H1 (cell line): ENCODE data around the gene DBF4B. TPM values are rescaled to one million over a fixed set of nuclear protein-coding genes. Genes with fewer than 3 reads are reported as not detected.
A peak's percentile ranks its signal among the peaks of the same experiment; 100 is the strongest.

ENCODE experiments used
- CTCF ChIA-PET: fragments of 300-600 bp; sonication (Branson Sonifier 250); formaldehyde crosslinking; loops from one replicate; lab custom pipeline; 2021; ENCODE audit not compliant: partially characterized antibody; lab: Charles Lee
- POLR2A ChIA-PET: fragments of 300-600 bp; sonication (Branson Sonifier 250); formaldehyde crosslinking; loops from one replicate; lab custom pipeline; 2021; ENCODE audit warnings: inconsistent platforms; ENCODE audit not compliant: partially characterized antibody; lab: Charles Lee
- DNase-seq, 2 experiments: peaks; one replicate each; pipeline versions ENCODE4 v3.0.0 to v3.0.0-alpha.2; 2010 to 2022; ENCODE audit warnings: low spot score in 2 of 2, low read depth in 1 of 2, mixed read lengths in 1 of 2
- FAIRE-seq: peaks from 2 replicates; lab custom pipeline; 2011; peaks lifted over from hg19 to GRCh38; lab: Jason Lieb, UNC
- H2AFZ ChIP-seq: 2 replicates; pipeline ENCODE4 v1.8.1; 2012; ENCODE audit warnings: low read length, inconsistent platforms
- H2AK5ac ChIP-seq: 2 replicates; pipeline ENCODE4 v1.6.1; 2013; ENCODE audit warnings: low read depth, low read length
- H2BK120ac ChIP-seq: replicated peaks from 2 replicates; pipeline ENCODE3; 2013; ENCODE audit warnings: low read depth, low read length, inconsistent platforms
- H2BK12ac ChIP-seq: 2 replicates; pipeline ENCODE4 v1.6.1; 2013; ENCODE audit warnings: low read depth, low read length
- H2BK15ac ChIP-seq: 2 replicates; pipeline ENCODE4 v1.6.1; 2013; ENCODE audit warnings: low read length
- H2BK20ac ChIP-seq: 2 replicates; pipeline ENCODE4 v1.6.1; 2013; ENCODE audit warnings: low read length
- H2BK5ac ChIP-seq: 2 replicates; pipeline ENCODE4 v1.6.1; 2013; ENCODE audit warnings: low read depth, low read length
- H3K14ac ChIP-seq: 2 replicates; pipeline ENCODE4 v1.6.1; 2013; ENCODE audit warnings: inconsistent platforms; ENCODE audit not compliant: insufficient read length
- H3K18ac ChIP-seq: 2 replicates; pipeline ENCODE4 v1.6.1; 2013; ENCODE audit warnings: low read length; ENCODE audit errors: extremely low read depth
- H3K23ac ChIP-seq: 2 replicates; pipeline ENCODE4 v1.6.1; 2013; ENCODE audit warnings: inconsistent platforms; ENCODE audit not compliant: insufficient read length
- H3K23me2 ChIP-seq: 2 replicates; pipeline ENCODE4 v1.6.1; 2013; ENCODE audit warnings: low read depth, low read length
- H3K27ac ChIP-seq: 2 replicates; pipeline ENCODE4 v1.6.1; 2011; ENCODE audit warnings: low read depth, low read length, inconsistent platforms
- H3K27me3 ChIP-seq, 4 experiments: replicated peaks in 1 of 4; 1 replicate in 1 of 4; 2 replicates in 3 of 4; pipeline versions ENCODE4 v1.6.1 to v1.8.1; 2011 to 2013; ENCODE audit warnings: low read length in 3 of 4, mild to moderate bottlenecking in 3 of 4, inconsistent platforms in 2 of 4, mixed read lengths in 2 of 4, moderate library complexity in 1 of 4; ENCODE audit not compliant: control insufficient read depth in 3 of 4, insufficient read depth in 3 of 4; ENCODE audit errors: extremely low read depth in 1 of 4
- H3K36me3 ChIP-seq, 4 experiments: 2 replicates each; pipeline versions ENCODE4 v1.6.1 to v1.8.1; 2011 to 2013; ENCODE audit warnings: mild to moderate bottlenecking in 4 of 4, low read length in 3 of 4, moderate library complexity in 2 of 4, control low read depth in 1 of 4, inconsistent platforms in 1 of 4; ENCODE audit not compliant: insufficient read depth in 4 of 4, control insufficient read depth in 2 of 4
- H3K4ac ChIP-seq: replicated peaks from 2 replicates; pipeline ENCODE3; 2013; ENCODE audit warnings: low read length, low read depth, mixed read lengths, inconsistent platforms; ENCODE audit not compliant: insufficient read length
- H3K4me1 ChIP-seq, 4 experiments: replicated peaks in 1 of 4; 1 replicate in 1 of 4; 2 replicates in 3 of 4; pipeline versions ENCODE4 v1.6.1 to v1.8.1; 2011 to 2013; ENCODE audit warnings: low read length in 3 of 4, inconsistent platforms in 2 of 4, mixed read lengths in 1 of 4; ENCODE audit not compliant: insufficient read depth in 4 of 4, control insufficient read depth in 3 of 4
- H3K4me2 ChIP-seq, 2 experiments: 2 replicates each; pipeline versions ENCODE4 v1.6.1 to v1.8.1; 2011 to 2013; ENCODE audit warnings: low read depth in 2 of 2, low read length in 2 of 2, control low read depth in 1 of 2, inconsistent platforms in 1 of 2, mild to moderate bottlenecking in 1 of 2; ENCODE audit not compliant: insufficient read depth in 1 of 2
- H3K4me3 ChIP-seq, 4 experiments: fragments of 200-600, 300-600 bp in 1 of 4; sonication (generic), shearing (Covaris generic), sonication (Bioruptor Twin) in 1 of 4; 2 replicates each; pipeline versions ENCODE4 v1.5.1 to v1.8.1; 2011 to 2016; ENCODE audit warnings: low read length in 4 of 4, low read depth in 3 of 4, control low read depth in 2 of 4, inconsistent platforms in 2 of 4, mild to moderate bottlenecking in 2 of 4, mixed read lengths in 1 of 4, moderate library complexity in 1 of 4; ENCODE audit not compliant: insufficient read depth in 2 of 4; ENCODE audit errors: extremely low read depth in 1 of 4
- H3K56ac ChIP-seq: replicated peaks from 2 replicates; pipeline ENCODE3; 2013; ENCODE audit warnings: low read depth, mild to moderate bottlenecking, mixed read lengths, low read length, inconsistent platforms; ENCODE audit not compliant: insufficient read length
- H3K79me1 ChIP-seq: 2 replicates; pipeline ENCODE4 v1.6.1; 2013; ENCODE audit warnings: low read depth, low read length, control low read depth
- H3K79me2 ChIP-seq, 2 experiments: 2 replicates each; pipeline versions ENCODE4 v1.6.1 to v1.8.1; 2012 to 2013; ENCODE audit warnings: low read length in 2 of 2, mild to moderate bottlenecking in 2 of 2, inconsistent platforms in 1 of 2; ENCODE audit not compliant: insufficient read depth in 2 of 2, control insufficient read depth in 1 of 2
- H3K9ac ChIP-seq, 4 experiments: replicated peaks in 1 of 4; 1 replicate in 1 of 4; 2 replicates in 3 of 4; pipeline versions ENCODE4 v1.6.1 to v1.8.1; 2011 to 2013; ENCODE audit warnings: low read depth in 3 of 4, low read length in 3 of 4, control low read depth in 2 of 4, mild to moderate bottlenecking in 2 of 4, moderate library complexity in 2 of 4, inconsistent platforms in 1 of 4; ENCODE audit errors: extremely low read depth in 1 of 4
- H3K9me3 ChIP-seq, 2 experiments: 2 replicates each; pipeline versions ENCODE4 v1.6.1 to v1.8.1; 2012 to 2013; ENCODE audit warnings: mild to moderate bottlenecking in 2 of 2, moderate library complexity in 2 of 2, control low read depth in 1 of 2, inconsistent platforms in 1 of 2, low read depth in 1 of 2, low read length in 1 of 2, mixed read lengths in 1 of 2; ENCODE audit not compliant: insufficient read depth in 2 of 2
- H4K20me1 ChIP-seq, 2 experiments: replicated peaks in 1 of 2; 2 replicates each; pipeline versions ENCODE3 to v1.8.1; 2011 to 2013; ENCODE audit warnings: inconsistent platforms in 2 of 2, low read length in 2 of 2, mild to moderate bottlenecking in 1 of 2; ENCODE audit not compliant: insufficient read depth in 2 of 2, control insufficient read depth in 1 of 2
- H4K5ac ChIP-seq: 2 replicates; pipeline ENCODE4 v1.6.1; 2013; ENCODE audit warnings: low read length, low read depth, mixed read lengths, inconsistent platforms; ENCODE audit not compliant: insufficient read length
- H4K8ac ChIP-seq: 2 replicates; pipeline ENCODE4 v1.8.0; 2013; ENCODE audit warnings: mild to moderate bottlenecking, moderate library complexity, low read length, inconsistent platforms; ENCODE audit not compliant: insufficient read depth; ENCODE audit errors: extremely low read depth
- H4K91ac ChIP-seq: replicated peaks from 2 replicates; pipeline ENCODE3; 2013; ENCODE audit warnings: low read length, mixed read lengths, inconsistent platforms; ENCODE audit not compliant: insufficient read length
- POLR2AphosphoS5 ChIP-seq: IDR thresholded peaks from 2 replicates; pipeline ENCODE4 v1.6.1; 2011; ENCODE audit warnings: low read depth, low read length
- TBP ChIP-seq: IDR thresholded peaks from 2 replicates; pipeline ENCODE4 v1.6.1; 2011; ENCODE audit warnings: low read depth, low read length, improper control_type of control experiment
- WGBS, 2 experiments: shearing (Covaris generic) in 1 of 2; methylation state at CpG; one replicate each; pipeline versions ENCODE4 v1.1.6 to v1.1.7; 2013 to 2015; ENCODE audit warnings: low lambda C conversion rate in 2 of 2, mixed read lengths in 2 of 2, inconsistent platforms in 1 of 2, low coverage in 1 of 2, missing lambda C conversion rate in 1 of 2; ENCODE audit not compliant: insufficient replicate concordance in 2 of 2, insufficient coverage in 1 of 2, insufficient read length in 1 of 2; ENCODE audit errors: extremely low coverage in 1 of 2, missing lambda C conversion rate in 1 of 2; 5-methylcytosine and 5-hydroxymethylcytosine counted together
- polyA plus RNA-seq, 7 experiments: library from polyadenylated mRNA; depleted of rRNA in 3 of 7; stranded (reverse) in 5 of 7; unstranded in 2 of 7; fragments of >200 nt in 5 of 7; fragments of 200-250 nt in 2 of 7; gene quantifications; 1 replicate in 5 of 7; 2 replicates in 1 of 7; 4 replicates in 1 of 7; pipeline versions ENCODE4 v1.2.1 to v1.2.3, GENCODE V29; 2011 to 2013; ENCODE audit warnings: missing spikeins in 2 of 7, mixed read lengths in 2 of 7
- total RNA-seq: library from RNA; stranded (reverse); fragmentation: NEBNext Ultra II Directional; extraction: Animal tissue kit (Norgen Biotek cat#: 25700); gene quantifications from 2 replicates; pipeline ENCODE4 v1.2.1, GENCODE V29; 2021

DBF4B gene
- total and polyA plus RNA-seq, 2 of the 8 experiments (the other 6 are each of a cell fraction or from before 2014, with no cell fraction given) = 20.2 to 26.9 TPM

DNA sequence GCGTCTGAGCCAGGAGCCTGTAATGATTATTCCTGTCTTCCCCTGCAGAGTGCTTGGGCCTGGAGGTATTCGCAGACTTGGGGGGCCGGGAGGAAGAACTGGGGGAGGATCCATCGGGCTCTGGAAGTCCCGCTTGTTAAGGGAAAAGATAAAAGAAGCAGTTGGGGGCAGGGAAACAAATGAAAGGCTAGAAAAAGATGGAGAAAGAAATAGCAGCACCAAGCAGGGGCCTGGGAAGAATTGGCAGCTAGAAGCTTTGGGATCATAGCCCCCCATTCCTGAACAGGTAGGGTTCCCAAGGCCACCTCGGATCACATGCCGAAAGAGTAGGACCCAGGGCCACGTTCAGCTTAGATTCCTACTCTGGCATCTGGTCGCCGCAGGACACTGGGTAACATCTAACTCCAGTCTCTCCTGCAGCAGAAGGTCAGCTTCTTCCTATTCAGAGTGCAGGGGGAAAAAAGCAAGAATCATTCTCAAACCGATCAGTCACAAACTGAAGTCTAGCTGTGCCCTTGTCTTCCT, 73.9 kb downstream of the DBF4B start:
- H4K91ac ChIP-seq = peak overlapping the region; percentile 31
- H4K5ac ChIP-seq = no peak overlapping the region
- H3K4ac ChIP-seq = no peak overlapping the region
- POLR2A ChIA-PET = interaction anchor here (0.5 to 2.5 kb wide), 9 partner anchors 8 to 79 kb away, joined by 3 to 14 read pairs (median 3); partner anchors contain the start of genes GJC1 and HIGD1B
- 52% methylated on average over 11 of the region's 11 CpGs; no CpG with 5 or more reads in 1 of the 2 experiments for WGBS, 2 experiments
- H3K14ac ChIP-seq = no peak overlapping the region
- 0 out of 2 replicates have a peak overlapping the region, but pooled peaks have one; percentile 29 for H2BK12ac ChIP-seq
- peak overlapping the region; percentile 18 to 22; a peak in 2 of 4 replicates for H3K4me2 ChIP-seq
- H3K36me3 ChIP-seq = no peaks in the 10 kb centered on the region
- DNase-seq (no peak), FAIRE-seq (no peak)
- no peak overlapping the region for H2AK5ac ChIP-seq
- H2BK120ac ChIP-seq = no peak overlapping the region
- no peak overlapping the region for H3K56ac ChIP-seq
- H3K79me1 ChIP-seq = no peaks in the 10 kb centered on the region
- H3K9me3 ChIP-seq = no peaks in the 10 kb centered on the region
- H3K79me2 ChIP-seq = no peaks in the 10 kb centered on the region
- TF ChIP-seq POLR2AphosphoS5 = no peak
- TF ChIP-seq TBP = 0 out of 2 replicates have a peak, but pooled peaks have one; percentile 17
- no peak overlapping the region for H3K27ac ChIP-seq
- H3K18ac ChIP-seq = no peak overlapping the region
- H3K23ac ChIP-seq = no peak overlapping the region
- no peaks in the 10 kb centered on the region for H4K20me1 ChIP-seq
- H2BK5ac ChIP-seq = no peak overlapping the region
- H3K23me2 ChIP-seq = no peaks in the 10 kb centered on the region; the same call in 1 of the 2 replicates
- no peak overlapping the region for H2BK20ac ChIP-seq
- H3K9ac ChIP-seq = no peak overlapping the region
- CTCF ChIA-PET = interaction anchor here (0.8 to 26.7 kb wide), 7 partner anchors 12 to 112 kb away, joined by 3 to 577 read pairs (median 8); partner anchors contain the start of gene HIGD1B
- no peak overlapping the region for H3K4me3 ChIP-seq
- H3K27me3 ChIP-seq = peaks cover 0 to 3% (median 1%) of the 10 kb centered on the region in 4 experiments; a peak in 5 of 7 replicates
- H3K4me1 ChIP-seq = peaks cover 0 to 23% (median 17%) of the 10 kb centered on the region in 4 experiments; a peak in 6 of 7 replicates
- 0 out of 2 replicates have a peak overlapping the region, but pooled peaks have one; percentile 94 for H2BK15ac ChIP-seq
- H4K8ac ChIP-seq = peak overlapping the region; percentile 64; the same call in 1 of the 2 replicates
- 0 out of 2 replicates have a peak overlapping the region, but pooled peaks have one; percentile 19 for H2AFZ ChIP-seq
